Kidney capillary endothelial cell (primary cell): ENCODE results near the gene SECTM1.

Source experiments
- DNase-seq: peaks from one replicate; pipeline ENCODE4 v3.0.0-alpha.2; 2018; ENCODE audit warnings: low spot score

The SECTM1 gene

DNA sequence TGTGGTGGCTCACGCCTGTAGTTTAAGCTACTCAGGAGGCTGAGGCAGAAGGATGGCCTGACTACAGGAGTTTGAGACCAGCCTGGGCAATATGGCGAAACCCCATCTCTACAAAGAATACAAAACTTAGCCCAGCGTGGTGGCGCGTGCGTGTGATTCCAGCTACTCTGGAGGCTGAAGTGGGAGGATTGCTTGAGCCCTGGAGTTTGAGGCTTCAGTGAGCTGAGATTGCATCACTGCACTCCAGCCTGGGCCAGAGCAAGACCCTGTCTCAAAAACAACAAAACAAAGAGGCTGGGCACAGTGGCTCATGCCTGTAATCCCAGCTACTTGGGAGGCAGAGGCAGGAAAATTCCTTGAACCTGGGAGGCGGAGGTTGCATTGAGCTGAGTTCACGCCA, 53.0 kb downstream of the SECTM1 start:
- no peak for DNase-seq

DNA sequence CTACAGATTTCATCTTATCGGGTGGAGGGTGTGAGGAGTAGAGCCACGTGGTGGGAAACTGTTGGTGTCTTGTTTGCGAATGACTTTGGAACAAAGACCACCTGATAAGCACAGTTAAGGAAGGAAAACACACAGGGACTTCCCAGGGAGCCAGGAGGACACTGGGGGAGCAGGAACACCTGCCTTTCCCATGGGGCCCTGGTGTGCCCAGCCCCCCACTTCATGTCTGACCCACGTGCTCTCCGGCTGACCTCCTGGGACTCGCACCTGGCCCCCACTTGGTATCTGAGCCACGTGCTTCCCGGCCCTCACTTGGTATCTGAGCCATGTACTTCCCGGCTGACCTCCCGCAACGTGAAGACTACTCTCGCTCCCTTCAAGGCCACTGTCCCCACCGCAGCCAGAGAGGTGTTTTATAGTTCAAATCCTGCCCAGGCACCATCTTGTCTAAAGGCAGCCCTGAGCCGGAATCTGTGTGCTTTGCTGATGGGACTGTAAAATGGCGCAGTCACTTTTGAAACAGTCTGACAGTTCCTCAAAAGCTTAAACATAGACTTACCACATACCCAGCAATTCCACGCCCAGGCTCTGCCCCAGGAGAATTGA, 54.7 kb downstream of the SECTM1 start:
- DNase-seq = no peak

DNA sequence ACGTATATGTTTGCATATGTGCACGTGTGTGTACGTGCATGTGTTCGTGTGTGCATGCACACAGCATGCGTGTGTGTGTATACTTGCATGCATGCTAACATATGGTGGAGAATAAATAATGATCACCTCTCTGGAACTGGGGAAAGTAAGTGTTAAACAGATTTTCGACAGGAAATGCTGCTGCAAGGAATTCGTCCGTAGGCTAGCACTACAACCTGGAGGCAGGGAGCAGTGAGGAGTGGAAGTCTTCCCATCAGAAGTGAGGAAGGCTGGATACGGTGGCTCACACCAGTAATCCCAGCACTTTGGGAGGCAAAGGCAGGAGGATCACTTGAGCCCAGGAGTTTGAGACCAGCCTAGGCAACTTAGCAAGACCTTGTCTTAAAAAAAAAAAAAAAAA, 55.3 kb downstream of the SECTM1 start:
- no peak for DNase-seq

DNA sequence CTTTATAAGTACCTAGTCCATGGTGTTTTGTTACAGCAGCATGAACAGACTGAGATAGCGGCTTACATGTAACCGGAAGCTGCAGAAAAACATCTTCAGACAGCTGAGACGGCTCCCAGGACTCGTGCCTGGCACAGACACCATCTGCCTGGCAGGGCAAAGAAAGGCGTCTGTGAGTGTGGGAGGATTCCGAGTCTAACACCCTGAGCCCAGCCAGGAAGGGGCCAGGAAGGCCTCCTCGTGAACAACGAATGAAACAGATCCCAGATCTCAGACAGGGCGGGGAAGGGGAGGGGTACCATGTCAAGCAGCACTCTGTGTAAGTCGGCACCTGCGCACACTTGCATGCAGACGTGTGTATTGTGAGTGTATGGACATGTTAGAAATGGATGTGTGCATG, 55.7 kb downstream of the SECTM1 start:
- DNase-seq = no peak

DNA sequence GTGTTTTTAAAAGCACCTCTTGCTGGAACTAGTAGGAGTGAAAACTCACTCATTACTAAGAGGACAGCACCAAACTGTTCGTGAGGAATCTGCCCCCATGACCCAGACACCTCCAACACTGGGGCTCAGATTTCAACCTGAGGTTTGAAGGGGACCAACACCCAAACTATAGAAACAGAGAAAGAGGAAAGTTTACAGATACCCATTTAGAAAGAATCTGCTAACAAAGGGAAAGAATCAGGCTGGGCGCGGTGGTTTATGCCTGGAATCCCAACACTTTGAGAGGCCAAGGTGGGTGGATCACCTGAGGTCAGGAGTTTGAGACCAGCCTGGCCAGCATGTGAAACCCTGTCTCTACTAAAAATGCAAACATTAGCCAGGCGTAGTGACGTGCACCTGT, 56.6 kb downstream of the SECTM1 start:
- no peak for DNase-seq

DNA sequence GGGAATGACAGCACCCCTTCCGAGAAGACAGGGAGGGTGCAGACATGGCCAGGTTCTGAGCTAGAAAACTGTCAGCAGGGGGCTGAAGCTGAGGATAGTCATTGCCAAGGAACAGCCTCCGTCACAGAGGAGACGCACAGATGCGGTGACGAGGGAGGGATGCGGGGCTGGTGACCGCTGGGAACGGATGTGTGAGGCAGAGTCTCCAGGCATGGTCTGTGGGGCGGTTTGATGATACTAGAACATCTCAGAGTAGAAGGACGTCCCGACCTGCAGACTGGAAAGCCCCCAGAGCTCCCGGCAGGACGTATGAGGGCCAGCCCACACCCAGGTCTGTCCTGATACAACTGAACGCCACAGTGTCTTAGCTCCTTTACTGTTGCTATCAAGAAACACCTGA, 58.2 kb downstream of the SECTM1 start:
- DNase-seq = no peak

DNA sequence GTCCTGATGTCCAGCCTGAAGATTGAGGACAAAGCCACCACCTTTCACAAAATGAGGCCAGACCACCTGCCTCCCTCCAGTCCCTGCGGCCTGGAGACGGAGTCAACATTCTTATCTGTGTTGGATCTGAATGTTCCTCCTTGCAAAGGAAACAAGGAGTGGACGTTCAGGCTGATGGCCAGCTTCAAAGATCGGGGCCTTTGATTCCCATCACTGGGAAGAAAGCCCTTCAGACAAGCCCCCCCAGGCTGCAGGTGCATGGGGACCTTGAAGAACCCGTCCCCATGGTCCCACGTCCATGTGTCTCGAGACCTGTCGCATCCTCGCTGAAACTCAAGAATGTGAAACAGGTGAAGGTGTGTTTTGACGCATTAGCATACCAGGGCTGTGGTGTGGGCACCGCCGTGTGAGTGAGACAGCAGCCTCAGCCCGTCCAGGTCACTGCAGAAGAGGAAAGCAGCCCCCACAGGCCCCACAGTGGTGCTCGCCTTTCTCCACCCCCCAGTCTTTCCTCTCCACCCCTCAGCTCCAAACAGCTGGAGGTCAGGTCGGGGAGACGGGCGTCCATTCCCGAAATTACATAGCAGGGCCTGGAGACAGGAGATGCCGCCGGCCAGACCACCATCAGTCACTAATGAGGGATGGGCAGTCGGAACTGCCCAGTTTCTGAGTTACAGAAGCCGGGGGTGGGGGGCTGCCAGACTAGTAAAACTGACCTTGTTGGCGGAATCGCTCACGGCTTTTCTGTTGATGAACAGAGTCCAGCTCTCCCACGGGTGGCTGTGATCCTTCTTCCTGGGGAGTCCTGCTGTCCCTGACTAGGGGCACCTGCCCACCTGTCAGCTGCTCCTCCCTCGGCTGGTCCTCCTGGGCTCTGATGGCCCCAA, 59.2 kb downstream of the SECTM1 start:
- no peak for DNase-seq

DNA sequence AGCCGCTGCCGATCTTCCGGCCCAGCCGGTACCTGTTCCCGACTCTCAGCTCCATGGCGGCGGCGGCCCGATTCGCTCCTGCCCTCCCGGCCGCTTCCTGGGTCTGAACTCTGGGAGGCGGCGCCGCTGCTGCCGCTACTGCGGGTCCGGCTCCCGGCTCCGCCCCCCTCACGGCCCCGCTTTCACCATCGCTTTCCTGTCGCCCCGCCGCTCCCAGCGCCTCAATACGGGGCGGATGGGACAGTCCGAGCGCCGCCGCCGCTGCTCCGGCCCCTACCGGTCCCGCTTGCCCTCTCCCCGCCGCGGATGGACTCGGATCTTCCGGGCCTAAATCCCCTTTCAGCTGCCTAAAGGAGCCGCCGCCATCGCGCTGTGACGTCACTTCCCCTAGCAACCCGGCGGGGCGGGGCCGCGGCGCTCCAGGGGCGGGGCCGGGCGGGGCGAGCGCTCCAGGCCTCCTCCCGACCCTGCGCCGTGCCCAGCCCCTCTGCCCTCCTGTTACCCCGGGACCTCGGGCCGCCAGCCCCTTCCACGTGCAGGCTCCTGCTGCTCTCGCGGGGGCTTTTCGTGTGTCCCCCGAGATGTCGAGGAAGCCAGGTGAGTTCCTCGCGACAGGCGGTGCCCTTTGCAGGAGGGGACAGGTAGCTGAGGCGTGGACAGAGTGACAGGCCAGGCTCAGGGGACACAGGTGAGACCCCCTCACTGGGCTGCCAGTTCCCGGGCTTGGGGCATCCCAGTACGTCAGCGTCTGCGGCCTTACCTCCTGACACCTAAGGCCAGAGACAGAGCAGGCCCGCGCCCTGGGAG, 60.0 kb downstream of the SECTM1 start, which contains the start of gene CSNK1D:
TSS of gene CSNK1D (minus strand) at position 374 of the 807 bp plus-strand sequence. CDS start at position 55, 319 bp downstream.
- DNase-seq = peak; percentile 62

DNA sequence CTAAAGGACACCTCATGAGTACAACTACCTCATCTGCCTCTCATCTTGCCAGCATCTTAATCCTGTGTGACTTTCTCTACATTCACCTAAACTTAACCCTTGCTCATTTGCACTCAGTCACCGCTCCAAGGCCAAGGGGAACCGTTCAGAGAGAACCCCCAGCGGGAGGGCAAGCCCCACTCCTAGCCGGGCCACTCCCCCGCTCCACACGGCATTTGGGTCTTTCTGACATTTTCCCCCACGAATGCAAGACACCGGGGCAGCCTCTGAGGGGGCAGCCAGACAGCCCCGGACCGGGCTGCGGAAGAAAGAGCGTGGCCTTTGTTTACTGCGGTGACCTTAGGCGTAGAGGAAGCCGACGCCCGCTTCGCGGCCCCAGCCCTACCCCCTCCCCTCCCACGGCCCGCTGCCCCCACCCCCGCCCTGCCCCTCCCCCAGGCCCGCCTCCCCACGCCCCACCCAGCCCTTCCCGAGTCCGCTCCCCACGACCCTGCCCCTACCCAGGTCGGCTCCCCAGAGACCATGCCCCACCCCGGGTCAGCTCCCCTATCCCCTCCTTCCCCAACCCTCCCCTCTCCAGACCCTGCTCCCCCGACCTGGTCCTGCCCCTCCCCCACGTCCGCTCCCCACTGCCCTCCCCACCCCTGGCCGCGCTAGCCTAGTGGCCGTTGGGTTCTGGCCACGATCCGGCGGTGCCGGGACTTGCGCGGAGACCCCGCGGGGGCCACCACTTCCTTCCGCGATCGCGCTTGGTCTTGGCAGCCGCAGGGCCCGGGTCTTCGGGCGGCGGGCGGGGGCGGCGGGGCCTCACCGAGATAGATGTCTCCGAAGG, 60.9 kb downstream of the SECTM1 start:
- no peak for DNase-seq

DNA sequence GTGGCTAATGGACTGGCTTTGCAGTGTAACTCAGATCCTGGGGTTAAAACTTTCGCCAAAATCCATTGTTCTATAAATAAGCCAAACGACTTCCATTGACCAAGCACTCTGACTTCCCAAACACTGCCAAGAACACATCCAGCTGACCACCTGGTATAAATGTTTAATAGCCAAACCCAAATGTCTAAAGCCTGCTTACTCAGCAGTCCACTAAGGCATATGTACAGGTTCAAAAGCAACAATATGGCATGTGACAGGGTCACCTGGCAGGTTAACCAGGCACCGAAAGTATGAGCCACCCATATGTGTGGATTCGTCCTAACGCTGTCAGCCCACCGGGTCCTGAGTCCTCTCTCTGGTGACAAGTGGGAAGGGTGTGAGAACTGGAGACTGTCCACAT, 62.2 kb downstream of the SECTM1 start:
- no peak for DNase-seq
